HCT116 (cell line): ENCODE data around the gene DGKB. TPM values are rescaled to one million over a fixed set of nuclear protein-coding genes. Genes with fewer than 3 reads are reported as not detected.

ENCODE experiments used
- ATAC-seq: fragments of 200-7000 bp; cut with Tn5 transposase; 2 replicates; pipeline ENCODE4 v1.9.1; 2020; ENCODE audit warnings: mild to moderate bottlenecking, moderate library complexity
- BruUV-seq: library from RNA; stranded (reverse); fragments of 400-500 nt; replicated peaks from 2 replicates; lab custom pipeline; 2021; lab: Mats Ljungman, UMichigan
- CTCF ChIA-PET: fragments of 300-600 bp; sonication (Branson Sonifier 250); formaldehyde crosslinking; loops from one replicate; lab custom pipeline; 2021; ENCODE audit warnings: antibody characterized with exemption; lab: Charles Lee
- POLR2A ChIA-PET: fragments of 300-600, 350-600 bp; sonication (Branson Sonifier 250); formaldehyde crosslinking; loops from one replicate; lab custom pipeline; 2021; ENCODE audit warnings: antibody characterized with exemption; lab: Charles Lee
- RAD21 ChIA-PET, 2 experiments: fragments of 300-600 bp; sonication (Branson Sonifier 250); formaldehyde crosslinking; loops; one replicate each; lab custom pipeline; 2023; ENCODE audit warnings: low total read pairs in 2 of 2; ENCODE audit not compliant: uncharacterized antibody in 2 of 2, unreplicated experiment in 2 of 2, low non-redundant PET in 1 of 2; lab: Charles Lee
- DNase-seq: peaks from one replicate; pipeline ENCODE4 v3.0.0-alpha.2; 2010; ENCODE audit warnings: low read depth, low spot score
- H2AFZ ChIP-seq: fragments of 200-600 bp; shearing (Covaris generic), sonication (generic); 2 replicates; pipeline ENCODE4 v1.6.1; 2017; ENCODE audit warnings: low read depth, mixed run types, mixed read lengths, antibody characterized with exemption, low read length; ENCODE audit not compliant: poor library complexity, severe bottlenecking
- H3K27ac ChIP-seq: 2 replicates; pipeline ENCODE4 v1.5.1; 2012; ENCODE audit warnings: low read depth, low read length
- H3K27me3 ChIP-seq: fragments of 200-600 bp; sonication (generic); 2 replicates; pipeline ENCODE4 v1.6.1; 2016; ENCODE audit warnings: mixed run types, low read length, mixed read lengths; ENCODE audit not compliant: insufficient read depth
- H3K36me3 ChIP-seq, 2 experiments: fragments of 200-500 bp in 1 of 2; fragments of 200-600 bp in 1 of 2; sonication (Bioruptor generic) in 1 of 2; sonication (generic) in 1 of 2; 2 replicates each; pipeline versions ENCODE4 v1.5.1 to v1.6.1; 2014 to 2016; ENCODE audit warnings: low read length in 2 of 2, inconsistent platforms in 1 of 2, mixed read lengths in 1 of 2, mixed run types in 1 of 2; ENCODE audit not compliant: insufficient read depth in 2 of 2, control insufficient read depth in 1 of 2
- H3K4me1 ChIP-seq, 2 experiments: fragments of 200-600 bp in 1 of 2; sonication (generic) in 1 of 2; 2 replicates each; pipeline versions ENCODE4 v1.5.1 to v1.6.1; 2012 to 2017; ENCODE audit warnings: low read length in 2 of 2, inconsistent platforms in 1 of 2, mild to moderate bottlenecking in 1 of 2, mixed read lengths in 1 of 2, mixed run types in 1 of 2, moderate library complexity in 1 of 2; ENCODE audit not compliant: insufficient read depth in 2 of 2, control insufficient read depth in 1 of 2
- H3K4me2 ChIP-seq: fragments of 200-600 bp; sonication (generic); 2 replicates; pipeline ENCODE4 v1.6.1; 2017; ENCODE audit warnings: mixed run types, low read length, mixed read lengths
- H3K4me3 ChIP-seq, 2 experiments: fragments of 200-600 bp in 1 of 2; sonication (generic) in 1 of 2; replicated peaks in 1 of 2; 2 replicates each; pipeline ENCODE4 v1.5.1; 2011 to 2016; ENCODE audit warnings: low read length in 2 of 2, control low read depth in 1 of 2, low read depth in 1 of 2, mild to moderate bottlenecking in 1 of 2, mixed read lengths in 1 of 2, mixed run types in 1 of 2
- H3K79me2 ChIP-seq: fragments of 200-600 bp; sonication (generic); 2 replicates; pipeline ENCODE4 v1.6.1; 2017; ENCODE audit warnings: mild to moderate bottlenecking, mixed run types, low read length, moderate library complexity, mixed read lengths; ENCODE audit not compliant: insufficient read depth
- H3K9ac ChIP-seq: fragments of 200-600 bp; sonication (generic); 2 replicates; pipeline ENCODE4 v1.6.1; 2016; ENCODE audit warnings: low read length, mixed read lengths
- H3K9me2 ChIP-seq: fragments of 200-600 bp; sonication (generic), shearing (Covaris generic); 2 replicates; pipeline ENCODE4 v1.6.1; 2017; ENCODE audit warnings: mixed run types, mild to moderate bottlenecking, moderate library complexity; ENCODE audit not compliant: insufficient read depth
- H3K9me3 ChIP-seq, 2 experiments: fragments of 200-500 bp in 1 of 2; fragments of 200-600 bp in 1 of 2; sonication (Bioruptor generic) in 1 of 2; sonication (generic) in 1 of 2; 2 replicates each; pipeline ENCODE4 v1.6.1; 2014 to 2017; ENCODE audit warnings: low read length in 2 of 2, mixed read lengths in 2 of 2, inconsistent platforms in 1 of 2, low read depth in 1 of 2, mild to moderate bottlenecking in 1 of 2, mixed run types in 1 of 2, moderate library complexity in 1 of 2; ENCODE audit not compliant: control insufficient read depth in 1 of 2, insufficient read depth in 1 of 2
- H4K20me1 ChIP-seq: fragments of 200-600 bp; sonication (generic), shearing (Covaris generic); 2 replicates; pipeline ENCODE4 v1.6.1; 2017; ENCODE audit warnings: mixed run types, mild to moderate bottlenecking, moderate library complexity; ENCODE audit not compliant: insufficient read depth
- CBX3 ChIP-seq: IDR thresholded peaks from 2 replicates; pipeline ENCODE4 v1.6.1; 2012; ENCODE audit warnings: low read depth
- JUND ChIP-seq: IDR thresholded peaks from 2 replicates; pipeline ENCODE4 v1.6.1; 2012
- POLR2AphosphoS5 ChIP-seq: IDR thresholded peaks from 2 replicates; pipeline ENCODE4 v1.6.1; 2011; ENCODE audit warnings: mild to moderate bottlenecking, low read depth, low read length, moderate library complexity
- SP1 ChIP-seq: IDR thresholded peaks from 2 replicates; pipeline ENCODE4 v1.6.1; 2012; ENCODE audit warnings: low read depth
- SRF ChIP-seq: IDR thresholded peaks from 2 replicates; pipeline ENCODE4 v1.6.1; 2012; ENCODE audit warnings: low read depth
- ZFX ChIP-seq: fragments of 450-650 bp; IDR thresholded peaks from 2 replicates; pipeline ENCODE4 v1.6.1; 2017
- ZNF274 ChIP-seq: fragments of 200-500 bp; sonication (Bioruptor generic); IDR thresholded peaks from 2 replicates; pipeline ENCODE4 v1.6.1; 2014; ENCODE audit warnings: mild to moderate bottlenecking, low read depth, low read length, inconsistent platforms
- intact Hi-C: fragments of 100-400 bp; cut with micrococcal nuclease; formaldehyde crosslinking; loops from 2 replicates; pipeline ENCODE4 v1.10.0; 2022
- total RNA-seq: library from RNA; stranded (reverse); gene quantifications from one replicate; pipeline ENCODE4 v1.2.1, GENCODE V29; 2021; ENCODE audit not compliant: unreplicated experiment
- TF ChIP-seq, protein P1 (sequence below): IDR thresholded peaks from 2 replicates; pipeline ENCODE4 v1.6.1; 2012; ENCODE audit warnings: low read depth
- TF ChIP-seq, protein P2 (sequence below), 3 experiments: fragments of 200-600 bp in 1 of 3; sonication (generic) in 1 of 3; IDR thresholded peaks in 2 of 3; conservative IDR thresholded peaks in 1 of 3; 2 replicates each; pipeline ENCODE4 v1.5.1; 2012 to 2017; ENCODE audit warnings: low read depth in 2 of 3, low read length in 2 of 3, antibody characterized with exemption in 1 of 3, borderline replicate concordance in 1 of 3, control low read depth in 1 of 3, mild to moderate bottlenecking in 1 of 3, mixed read lengths in 1 of 3, mixed run types in 1 of 3, moderate library complexity in 1 of 3; ENCODE audit not compliant: insufficient read depth in 1 of 3

The DGKB gene
- total RNA-seq, 1 experiment from 2014 or later, result 0.05 TPM

DNA sequence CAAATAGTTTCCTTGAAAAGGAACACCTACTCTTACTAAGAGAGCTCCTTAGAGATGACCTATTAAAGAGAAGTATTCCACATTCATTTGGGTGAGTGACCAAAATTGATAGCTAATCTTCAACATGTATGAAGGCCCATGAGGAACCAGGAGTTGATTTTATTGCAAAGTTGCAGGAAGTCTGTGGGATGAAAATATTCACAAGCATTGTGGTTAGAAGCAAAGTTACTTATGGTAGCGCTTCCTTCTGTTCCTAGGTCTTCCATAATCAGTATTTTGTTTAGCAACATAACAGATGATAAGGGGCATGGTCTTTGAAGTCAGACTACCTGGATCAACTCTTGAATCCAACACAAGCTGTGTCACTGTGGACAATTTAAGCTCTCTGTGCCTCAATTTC lies 164.5 kb downstream of the DGKB start:
- TF ChIP-seq JUND (no peak), ZFX (no peak), SP1 (no peak), ZNF274 (no peak), SRF (no peak), POLR2AphosphoS5 (no peak), CBX3 (no peak)
- TF ChIP-seq, protein P1, sequence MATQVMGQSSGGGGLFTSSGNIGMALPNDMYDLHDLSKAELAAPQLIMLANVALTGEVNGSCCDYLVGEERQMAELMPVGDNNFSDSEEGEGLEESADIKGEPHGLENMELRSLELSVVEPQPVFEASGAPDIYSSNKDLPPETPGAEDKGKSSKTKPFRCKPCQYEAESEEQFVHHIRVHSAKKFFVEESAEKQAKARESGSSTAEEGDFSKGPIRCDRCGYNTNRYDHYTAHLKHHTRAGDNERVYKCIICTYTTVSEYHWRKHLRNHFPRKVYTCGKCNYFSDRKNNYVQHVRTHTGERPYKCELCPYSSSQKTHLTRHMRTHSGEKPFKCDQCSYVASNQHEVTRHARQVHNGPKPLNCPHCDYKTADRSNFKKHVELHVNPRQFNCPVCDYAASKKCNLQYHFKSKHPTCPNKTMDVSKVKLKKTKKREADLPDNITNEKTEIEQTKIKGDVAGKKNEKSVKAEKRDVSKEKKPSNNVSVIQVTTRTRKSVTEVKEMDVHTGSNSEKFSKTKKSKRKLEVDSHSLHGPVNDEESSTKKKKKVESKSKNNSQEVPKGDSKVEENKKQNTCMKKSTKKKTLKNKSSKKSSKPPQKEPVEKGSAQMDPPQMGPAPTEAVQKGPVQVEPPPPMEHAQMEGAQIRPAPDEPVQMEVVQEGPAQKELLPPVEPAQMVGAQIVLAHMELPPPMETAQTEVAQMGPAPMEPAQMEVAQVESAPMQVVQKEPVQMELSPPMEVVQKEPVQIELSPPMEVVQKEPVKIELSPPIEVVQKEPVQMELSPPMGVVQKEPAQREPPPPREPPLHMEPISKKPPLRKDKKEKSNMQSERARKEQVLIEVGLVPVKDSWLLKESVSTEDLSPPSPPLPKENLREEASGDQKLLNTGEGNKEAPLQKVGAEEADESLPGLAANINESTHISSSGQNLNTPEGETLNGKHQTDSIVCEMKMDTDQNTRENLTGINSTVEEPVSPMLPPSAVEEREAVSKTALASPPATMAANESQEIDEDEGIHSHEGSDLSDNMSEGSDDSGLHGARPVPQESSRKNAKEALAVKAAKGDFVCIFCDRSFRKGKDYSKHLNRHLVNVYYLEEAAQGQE, result no peak
- TF ChIP-seq, protein P2, sequence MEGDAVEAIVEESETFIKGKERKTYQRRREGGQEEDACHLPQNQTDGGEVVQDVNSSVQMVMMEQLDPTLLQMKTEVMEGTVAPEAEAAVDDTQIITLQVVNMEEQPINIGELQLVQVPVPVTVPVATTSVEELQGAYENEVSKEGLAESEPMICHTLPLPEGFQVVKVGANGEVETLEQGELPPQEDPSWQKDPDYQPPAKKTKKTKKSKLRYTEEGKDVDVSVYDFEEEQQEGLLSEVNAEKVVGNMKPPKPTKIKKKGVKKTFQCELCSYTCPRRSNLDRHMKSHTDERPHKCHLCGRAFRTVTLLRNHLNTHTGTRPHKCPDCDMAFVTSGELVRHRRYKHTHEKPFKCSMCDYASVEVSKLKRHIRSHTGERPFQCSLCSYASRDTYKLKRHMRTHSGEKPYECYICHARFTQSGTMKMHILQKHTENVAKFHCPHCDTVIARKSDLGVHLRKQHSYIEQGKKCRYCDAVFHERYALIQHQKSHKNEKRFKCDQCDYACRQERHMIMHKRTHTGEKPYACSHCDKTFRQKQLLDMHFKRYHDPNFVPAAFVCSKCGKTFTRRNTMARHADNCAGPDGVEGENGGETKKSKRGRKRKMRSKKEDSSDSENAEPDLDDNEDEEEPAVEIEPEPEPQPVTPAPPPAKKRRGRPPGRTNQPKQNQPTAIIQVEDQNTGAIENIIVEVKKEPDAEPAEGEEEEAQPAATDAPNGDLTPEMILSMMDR (IDR thresholded peaks at IDR 0.05 in 2 of 3, conservative IDR thresholded peaks at IDR 0.05 in 1 of 3; ENCODE audit: borderline replicate concordance in 1 of 3, insufficient read depth in 1 of 3, low read depth in 2 of 3, low read length in 2 of 3), result no peak

More for the DNA sequence above, 164.5 kb downstream of the DGKB start:
- Histone ChIP-seq H3K4me1 (no peaks in the 10 kb centered on the region), H3K9ac (no peak overlapping the region), H3K79me2 (no peaks in the 10 kb centered on the region), H3K9me2 (no peaks in the 10 kb centered on the region), H3K4me2 (no peak overlapping the region), H3K4me3 (no peak overlapping the region), H3K27me3 (no peaks in the 10 kb centered on the region), H3K9me3 (peaks cover 4 to 7% of the 10 kb centered on the region in 2 experiments; a peak in 2 of 4 replicates), H3K36me3 (no peaks in the 10 kb centered on the region), H3K27ac (no peak overlapping the region), H2AFZ (no peak overlapping the region), H4K20me1 (no peaks in the 10 kb centered on the region)
- intact Hi-C loops, result no loop called here
- POLR2A ChIA-PET, result no interaction called here
- no TSS peak for BruUV-seq
- no peak for DNase-seq
- CTCF ChIA-PET, result no interaction called here
- RAD21 ChIA-PET, result no interaction called here
- ATAC-seq, result no peak
